Neuronal stem cell (in vitro differentiated cells): ENCODE data around the gene CLSTN3. TPM values are rescaled to one million over a fixed set of nuclear protein-coding genes. Genes with fewer than 3 reads are reported as not detected.
A peak's percentile ranks its signal among the peaks of the same experiment; 100 is the strongest.

Experiments
- DNase-seq: peaks from one replicate; pipeline ENCODE4 v3.0.0-alpha.2; 2013; ENCODE audit warnings: low spot score
- H2AFZ ChIP-seq: one replicate; pipeline ENCODE4 v1.6.1; 2013; ENCODE audit warnings: mild to moderate bottlenecking, low read length, inconsistent platforms
- H2AK5ac ChIP-seq: 2 replicates; pipeline ENCODE4 v1.6.1; 2013; ENCODE audit warnings: low read depth, mild to moderate bottlenecking, inconsistent platforms, low read length, moderate library complexity, mixed read lengths
- H2BK120ac ChIP-seq: 2 replicates; pipeline ENCODE4 v1.6.1; 2013; ENCODE audit warnings: low read depth, mild to moderate bottlenecking, inconsistent platforms, low read length, moderate library complexity, mixed read lengths
- H2BK12ac ChIP-seq: one replicate; pipeline ENCODE4 v1.6.1; 2013; ENCODE audit warnings: low read length, inconsistent platforms
- H2BK15ac ChIP-seq: 2 replicates; pipeline ENCODE4 v1.6.1; 2013; ENCODE audit warnings: mild to moderate bottlenecking, low read length, inconsistent platforms, mixed read lengths
- H2BK5ac ChIP-seq: one replicate; pipeline ENCODE4 v1.6.1; 2013; ENCODE audit warnings: inconsistent platforms, mild to moderate bottlenecking, low read length, moderate library complexity
- H3K14ac ChIP-seq: one replicate; pipeline ENCODE4 v1.6.1; 2013; ENCODE audit warnings: low read length, inconsistent platforms
- H3K18ac ChIP-seq: 2 replicates; pipeline ENCODE4 v1.6.1; 2013; ENCODE audit warnings: low read length, inconsistent platforms
- H3K23ac ChIP-seq: 2 replicates; pipeline ENCODE4 v1.6.1; 2013; ENCODE audit warnings: low read depth, mild to moderate bottlenecking, mixed read lengths, low read length, inconsistent platforms; ENCODE audit not compliant: poor library complexity
- H3K27ac ChIP-seq: replicated peaks from 3 replicates; pipeline ENCODE4 v1.5.1; 2013; ENCODE audit warnings: low read length, inconsistent platforms
- H3K27me3 ChIP-seq, 3 experiments: 2 replicates each; pipeline ENCODE4 v1.6.1; 2013; ENCODE audit warnings: low read length in 3 of 3, mild to moderate bottlenecking in 2 of 3, inconsistent platforms in 1 of 3, low read depth in 1 of 3, mixed read lengths in 1 of 3, moderate library complexity in 1 of 3; ENCODE audit not compliant: control insufficient read depth in 3 of 3, insufficient read depth in 3 of 3
- H3K36me3 ChIP-seq, 2 donors: replicated peaks in 1 of 2; 2 replicates each; pipeline ENCODE4 v1.6.1; 2013; ENCODE audit warnings: low read length in 2 of 2; ENCODE audit not compliant: control insufficient read depth in 2 of 2, insufficient read depth in 2 of 2
- H3K4ac ChIP-seq: 2 replicates; pipeline ENCODE4 v1.6.1; 2013; ENCODE audit warnings: inconsistent platforms, mild to moderate bottlenecking, low read length, moderate library complexity
- H3K4me1 ChIP-seq, 2 donors: 1 replicate in 1 of 2; 2 replicates in 1 of 2; pipeline ENCODE4 v1.6.1; 2013; ENCODE audit warnings: low read length in 2 of 2, low read depth in 1 of 2; ENCODE audit not compliant: control insufficient read depth in 2 of 2, insufficient read depth in 1 of 2
- H3K4me2 ChIP-seq: one replicate; pipeline ENCODE4 v1.6.1; 2013; ENCODE audit warnings: mild to moderate bottlenecking, low read length, inconsistent platforms; ENCODE audit not compliant: insufficient read depth, poor library complexity, severe bottlenecking
- H3K4me3 ChIP-seq, 2 donors: 2 replicates each; pipeline ENCODE4 v1.5.1; 2013; ENCODE audit warnings: low read length in 2 of 2, mild to moderate bottlenecking in 2 of 2, inconsistent platforms in 1 of 2, moderate library complexity in 1 of 2
- H3K79me1 ChIP-seq: one replicate; pipeline ENCODE4 v1.6.1; 2013; ENCODE audit warnings: low read depth, mild to moderate bottlenecking, inconsistent platforms, low read length, moderate library complexity
- H3K9ac ChIP-seq: one replicate; pipeline ENCODE4 v1.6.1; 2013; ENCODE audit warnings: mild to moderate bottlenecking, low read depth, low read length, inconsistent platforms; ENCODE audit not compliant: poor library complexity
- H3K9me3 ChIP-seq, 2 donors: replicated peaks in 1 of 2; 2 replicates each; pipeline versions ENCODE3 to v1.6.1; 2013; ENCODE audit warnings: low read length in 2 of 2, mild to moderate bottlenecking in 2 of 2, inconsistent platforms in 1 of 2, low read depth in 1 of 2, mixed read lengths in 1 of 2, moderate library complexity in 1 of 2; ENCODE audit not compliant: control insufficient read depth in 2 of 2, insufficient read depth in 1 of 2
- H4K8ac ChIP-seq: one replicate; pipeline ENCODE4 v1.6.1; 2013; ENCODE audit warnings: low read depth, mild to moderate bottlenecking, inconsistent platforms, low read length, moderate library complexity
- H4K91ac ChIP-seq: one replicate; pipeline ENCODE4 v1.6.1; 2013; ENCODE audit warnings: low read length, low read depth, mild to moderate bottlenecking, inconsistent platforms; ENCODE audit not compliant: poor library complexity
- WGBS, 2 donors: extraction: QIAGEN DNeasy Blood & Tissue Kit; methylation state at CpG; one replicate each; pipeline ENCODE4 v1.1.7; 2013; ENCODE audit warnings: missing lambda C conversion rate in 2 of 2, mixed read lengths in 1 of 2; ENCODE audit not compliant: insufficient read length in 2 of 2, insufficient replicate concordance in 1 of 2; ENCODE audit errors: extremely low coverage in 2 of 2; 5-methylcytosine and 5-hydroxymethylcytosine counted together
- polyA plus RNA-seq, 2 experiments: library from polyadenylated mRNA; stranded (reverse); fragments of 200-250 nt; gene quantifications; one replicate each; pipeline ENCODE4 v1.2.3, GENCODE V29; 2013

The CLSTN3 gene
- 26.6 TPM for polyA plus RNA-seq (2013, experiment 1 of 2)
- 26.6 TPM for polyA plus RNA-seq (2013, experiment 2 of 2)

- peaks cover 6 to 21% of the 10 kb centered on the region in 2 donors for H3K36me3 ChIP-seq
- H2BK120ac ChIP-seq = no peak within 1 kb of the TSS
- H2AK5ac ChIP-seq = peak within 1 kb of the TSS; percentile 69
- H3K4me3 ChIP-seq = peak within 1 kb of the TSS; percentile 89
- no peaks in the 10 kb centered on the region for H3K9me3 ChIP-seq
- peaks cover 0 to 20% (median 0%) of the 10 kb centered on the region in 3 experiments for H3K27me3 ChIP-seq
- no CpG with 5 or more reads among the region's 40 CpGs for WGBS, 2 donors
- no peak within 1 kb of the TSS for H2BK5ac ChIP-seq
- H3K4me2 ChIP-seq = peak within 1 kb of the TSS; percentile 100
- H3K9ac ChIP-seq = peak within 1 kb of the TSS; percentile 93
- H2AFZ ChIP-seq = peak within 1 kb of the TSS; percentile 98
- no peak within 1 kb of the TSS for H2BK12ac ChIP-seq
- no peak within 1 kb of the TSS for H4K8ac ChIP-seq
- H3K23ac ChIP-seq = peak within 1 kb of the TSS; percentile 90
- H4K91ac ChIP-seq = peak within 1 kb of the TSS; percentile 74
- peak within 1 kb of the TSS; percentile 90 for H3K18ac ChIP-seq
- peaks cover 9 to 20% of the 10 kb centered on the region in 2 donors for H3K4me1 ChIP-seq
- peak; percentile 83 for DNase-seq
- H3K79me1 ChIP-seq = no peaks in the 10 kb centered on the region
- H3K4ac ChIP-seq = no peak within 1 kb of the TSS
- no peak within 1 kb of the TSS for H3K27ac ChIP-seq
- peak within 1 kb of the TSS; percentile 81 for H2BK15ac ChIP-seq
- peak within 1 kb of the TSS; percentile 39 for H3K14ac ChIP-seq
Measured at GRCh38 chr12:7129872-7130691, at the start of gene CLSTN3. CLSTN3 (plus strand) TSS chr12:7130371; CDS start chr12:7130649, 278 bp downstream.

- DNase-seq = no peak
Measured at GRCh38 chr12:7081037-7081436, 49.1 kb upstream of the CLSTN3 start.

GRCh38 chr12:7083125-7083524 is 47.0 kb upstream of the CLSTN3 start:
- H2BK5ac ChIP-seq = no peak overlapping the region
- H3K27ac ChIP-seq = no peak overlapping the region
- no peak overlapping the region for H3K9ac ChIP-seq
- H3K36me3 ChIP-seq = peaks cover 0 to 8% of the 10 kb centered on the region in 2 donors
- H2AK5ac ChIP-seq = no peak overlapping the region
- H4K91ac ChIP-seq = no peak overlapping the region
- no peak overlapping the region for H3K14ac ChIP-seq
- H3K27me3 ChIP-seq = no peaks in the 10 kb centered on the region
- no peaks in the 10 kb centered on the region for H3K79me1 ChIP-seq
- H2BK120ac ChIP-seq = no peak overlapping the region
- no peak overlapping the region for H3K4ac ChIP-seq
- H3K4me3 ChIP-seq = peak overlapping the region in 1 of 2 donors; percentile 57
- DNase-seq = no peak
- no peak overlapping the region for H2BK12ac ChIP-seq
- no peak overlapping the region for H3K23ac ChIP-seq
- H3K4me1 ChIP-seq = no peaks in the 10 kb centered on the region
- H2BK15ac ChIP-seq = no peak overlapping the region
- H4K8ac ChIP-seq = no peak overlapping the region
- H3K4me2 ChIP-seq = no peak overlapping the region
- no peak overlapping the region for H3K18ac ChIP-seq
- H2AFZ ChIP-seq = no peak overlapping the region
- H3K9me3 ChIP-seq = peaks cover 0 to 7% of the 10 kb centered on the region in 2 donors

More at GRCh38 chr12:7081037-7081436, 49.1 kb upstream of the CLSTN3 start:
- Histone ChIP-seq H4K8ac (no peak overlapping the region), H2AFZ (no peak overlapping the region), H3K27me3 (no peaks in the 10 kb centered on the region), H3K4me2 (no peak overlapping the region), H3K23ac (no peak overlapping the region), H3K4me3 (no peak overlapping the region), H2AK5ac (peak overlapping the region; percentile 13), H2BK12ac (no peak overlapping the region), H2BK5ac (no peak overlapping the region), H3K4me1 (no peaks in the 10 kb centered on the region), H3K18ac (peak overlapping the region; percentile 57), H3K4ac (no peak overlapping the region), H3K36me3 (peaks cover 0 to 8% of the 10 kb centered on the region in 2 donors), H2BK15ac (no peak overlapping the region), H3K9ac (no peak overlapping the region), H3K14ac (no peak overlapping the region), H3K9me3 (peaks cover 0 to 7% of the 10 kb centered on the region in 2 donors), H2BK120ac (no peak overlapping the region), H3K79me1 (no peaks in the 10 kb centered on the region), H4K91ac (no peak overlapping the region), H3K27ac (no peak overlapping the region)
- no CpG with 5 or more reads among the region's 14 CpGs for WGBS, 2 donors

- no peak overlapping the region for H3K27ac ChIP-seq
- peak overlapping the region; percentile 12 for H3K18ac ChIP-seq
- H2BK120ac ChIP-seq = no peak overlapping the region
- H2BK5ac ChIP-seq = no peak overlapping the region
- H3K27me3 ChIP-seq = no peaks in the 10 kb centered on the region
- no peak overlapping the region for H2BK12ac ChIP-seq
- H3K4ac ChIP-seq = no peak overlapping the region
- H4K8ac ChIP-seq = no peak overlapping the region
- no peak overlapping the region for H3K4me3 ChIP-seq
- H4K91ac ChIP-seq = no peak overlapping the region
- H3K9ac ChIP-seq = no peak overlapping the region
- no CpG with 5 or more reads among the region's 11 CpGs for WGBS, 2 donors
- no peaks in the 10 kb centered on the region for H3K79me1 ChIP-seq
- H3K4me2 ChIP-seq = no peak overlapping the region
- H2BK15ac ChIP-seq = no peak overlapping the region
- no peak for DNase-seq
- H3K4me1 ChIP-seq = peaks cover 6 to 14% of the 10 kb centered on the region in 2 donors
- peaks cover 0 to 2% of the 10 kb centered on the region in 2 donors for H3K36me3 ChIP-seq
- peaks cover 0 to 1% of the 10 kb centered on the region in 2 donors for H3K9me3 ChIP-seq
- no peak overlapping the region for H3K23ac ChIP-seq
- no peak overlapping the region for H2AFZ ChIP-seq
- H2AK5ac ChIP-seq = peak overlapping the region; percentile 11
- H3K14ac ChIP-seq = no peak overlapping the region
Measured at GRCh38 chr12:7089196-7089871, 40.8 kb upstream of the CLSTN3 start.
